Measurements from ENCODE around the gene GALNT3.

DNA sequence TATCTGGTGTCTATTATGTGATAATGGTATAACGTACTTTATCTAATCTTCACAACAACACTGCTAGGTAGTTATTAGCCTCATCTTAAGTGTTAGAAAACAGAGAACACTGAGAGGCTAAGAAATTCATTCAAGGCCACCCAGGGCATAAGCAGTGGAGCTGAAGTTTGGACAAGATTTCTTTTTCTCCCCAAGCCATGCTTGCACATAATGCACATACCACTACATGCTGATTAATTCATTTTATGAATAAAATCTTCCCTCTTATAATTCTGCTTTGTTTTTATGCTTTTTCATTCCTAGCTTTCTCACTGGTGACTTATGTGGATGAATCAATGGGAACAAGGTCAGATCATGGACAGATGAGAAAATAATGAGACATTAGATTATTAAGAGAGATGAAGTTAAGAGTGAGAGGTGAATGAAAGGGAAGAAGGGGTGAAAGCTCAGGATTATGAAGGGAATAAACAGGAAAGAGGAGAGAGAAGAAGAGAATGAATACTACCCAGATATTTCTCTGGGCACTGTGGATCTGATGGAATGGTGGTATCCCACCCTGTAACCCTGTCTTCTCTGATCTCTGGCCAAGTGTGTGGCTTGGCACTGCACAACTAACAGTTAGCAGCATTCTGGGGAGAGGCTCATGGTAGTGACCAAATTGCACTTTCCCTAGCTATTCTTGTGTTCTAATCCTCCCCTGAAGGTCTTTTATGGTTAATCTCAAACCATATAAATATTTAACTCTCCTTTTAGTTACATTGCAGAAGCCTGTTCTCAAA is 17.7 kb upstream of the GALNT3 start:
- TF ChIP-seq, protein P1, sequence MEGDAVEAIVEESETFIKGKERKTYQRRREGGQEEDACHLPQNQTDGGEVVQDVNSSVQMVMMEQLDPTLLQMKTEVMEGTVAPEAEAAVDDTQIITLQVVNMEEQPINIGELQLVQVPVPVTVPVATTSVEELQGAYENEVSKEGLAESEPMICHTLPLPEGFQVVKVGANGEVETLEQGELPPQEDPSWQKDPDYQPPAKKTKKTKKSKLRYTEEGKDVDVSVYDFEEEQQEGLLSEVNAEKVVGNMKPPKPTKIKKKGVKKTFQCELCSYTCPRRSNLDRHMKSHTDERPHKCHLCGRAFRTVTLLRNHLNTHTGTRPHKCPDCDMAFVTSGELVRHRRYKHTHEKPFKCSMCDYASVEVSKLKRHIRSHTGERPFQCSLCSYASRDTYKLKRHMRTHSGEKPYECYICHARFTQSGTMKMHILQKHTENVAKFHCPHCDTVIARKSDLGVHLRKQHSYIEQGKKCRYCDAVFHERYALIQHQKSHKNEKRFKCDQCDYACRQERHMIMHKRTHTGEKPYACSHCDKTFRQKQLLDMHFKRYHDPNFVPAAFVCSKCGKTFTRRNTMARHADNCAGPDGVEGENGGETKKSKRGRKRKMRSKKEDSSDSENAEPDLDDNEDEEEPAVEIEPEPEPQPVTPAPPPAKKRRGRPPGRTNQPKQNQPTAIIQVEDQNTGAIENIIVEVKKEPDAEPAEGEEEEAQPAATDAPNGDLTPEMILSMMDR (IDR thresholded peaks at IDR 0.05) = no peak
- TF ChIP-seq EZH2 (IDR thresholded peaks at IDR 0.05; ENCODE audit: borderline replicate concordance, insufficient read depth, low read depth, low read length, poor library complexity, severe bottlenecking) = no peak

Data from B cell (primary cell).